ENCODE data around the gene MTFMT. TPM values are rescaled to one million over a fixed set of nuclear protein-coding genes. Genes with fewer than 3 reads are reported as not detected.

MTFMT gene
- total RNA-seq, 1 experiment from 2014 or later, result 30.4 TPM

GRCh38 chr15:65067645-65068402 is 38.4 kb upstream of the MTFMT start, which contains the start of gene RASL12:
TSS of gene RASL12 (minus strand) at chr15:65067991. CDS start at chr15:65067835, 156 bp downstream.
- Histone ChIP-seq H3K9me2 (ENCODE audit: insufficient read depth) (no peaks in the 10 kb centered on the region), H3K36me3 (ENCODE audit: control insufficient read depth in 1 of 2, insufficient read depth in 2 of 2, low read length in 2 of 2) (no peaks in the 10 kb centered on the region), H3K79me2 (ENCODE audit: insufficient read depth, low read length) (no peaks in the 10 kb centered on the region), H3K4me1 (ENCODE audit: control insufficient read depth in 1 of 2, insufficient read depth in 2 of 2, low read length in 2 of 2) (no peaks in the 10 kb centered on the region), H3K4me3 (replicated peaks in 1 of 2; ENCODE audit: low read depth in 1 of 2, low read length in 2 of 2) (no peak within 1 kb of the TSS), H2AFZ (ENCODE audit: low read depth, low read length, poor library complexity, severe bottlenecking) (no peak within 1 kb of the TSS), H3K27me3 (ENCODE audit: insufficient read depth, low read length) (no peaks in the 10 kb centered on the region), H3K9ac (ENCODE audit: low read length) (no peak within 1 kb of the TSS), H3K4me2 (ENCODE audit: low read length) (no peak within 1 kb of the TSS), H3K27ac (ENCODE audit: low read depth, low read length) (no peak within 1 kb of the TSS), H4K20me1 (ENCODE audit: insufficient read depth) (no peaks in the 10 kb centered on the region), H3K9me3 (ENCODE audit: control insufficient read depth in 1 of 2, insufficient read depth in 1 of 2, low read depth in 1 of 2, low read length in 2 of 2) (no peaks in the 10 kb centered on the region)
- intact Hi-C loops (cut with micrococcal nuclease), result no loop called here
- POLR2A ChIA-PET, result no interaction called here
- BruUV-seq (replicated peaks), result no TSS peak
- RAD21 ChIA-PET (ENCODE audit: low non-redundant PET in 1 of 2, low total read pairs in 2 of 2, uncharacterized antibody in 2 of 2, unreplicated experiment in 2 of 2), result no interaction called here
- ATAC-seq (no peak), DNase-seq (ENCODE audit: low read depth, low spot score) (no peak)
- CTCF ChIA-PET, result no interaction called here
- no peak for TF ChIP-seq ZNF274 (IDR thresholded peaks at IDR 0.05; ENCODE audit: low read depth, low read length)
- TF ChIP-seq, protein P1, sequence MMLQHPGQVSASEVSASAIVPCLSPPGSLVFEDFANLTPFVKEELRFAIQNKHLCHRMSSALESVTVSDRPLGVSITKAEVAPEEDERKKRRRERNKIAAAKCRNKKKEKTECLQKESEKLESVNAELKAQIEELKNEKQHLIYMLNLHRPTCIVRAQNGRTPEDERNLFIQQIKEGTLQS (IDR thresholded peaks at IDR 0.05), result no peak
- no peak for TF ChIP-seq JUND (IDR thresholded peaks at IDR 0.05)
- TF ChIP-seq POLR2AphosphoS5 (IDR thresholded peaks at IDR 0.05; ENCODE audit: low read depth, low read length), result no peak
- no peak for TF ChIP-seq REST (IDR thresholded peaks at IDR 0.05; ENCODE audit: low read depth)
- TF ChIP-seq TCF7L2 (IDR thresholded peaks at IDR 0.05; ENCODE audit: borderline replicate concordance, extremely low read depth, insufficient read depth, insufficient read length), result no peak
- no peak for TF ChIP-seq YY1 (IDR thresholded peaks at IDR 0.05; ENCODE audit: extremely low read depth, insufficient replicate concordance, low read depth, low read length)
- no peak for TF ChIP-seq ZFX (IDR thresholded peaks at IDR 0.05)
- no peak for TF ChIP-seq MAX (IDR thresholded peaks at IDR 0.05)
- no peak for TF ChIP-seq SP1 (IDR thresholded peaks at IDR 0.05; ENCODE audit: low read depth)
- no peak for TF ChIP-seq CBX3 (IDR thresholded peaks at IDR 0.05; ENCODE audit: low read depth)
- TF ChIP-seq EZH2 (IDR thresholded peaks at IDR 0.05), result no peak
- TF ChIP-seq CTCF (IDR thresholded peaks at IDR 0.05 in 2 of 3, conservative IDR thresholded peaks at IDR 0.05 in 1 of 3; ENCODE audit: borderline replicate concordance in 1 of 3, insufficient read depth in 1 of 3, low read depth in 2 of 3, low read length in 2 of 3), result no peak
- no peak for TF ChIP-seq EZH2phosphoT487 (IDR thresholded peaks at IDR 0.05; ENCODE audit: borderline replicate concordance)
- no peak for TF ChIP-seq SRF (IDR thresholded peaks at IDR 0.05; ENCODE audit: low read depth)
- TF ChIP-seq FOSL1 (IDR thresholded peaks at IDR 0.05; ENCODE audit: low read depth), result no peak
- no peak for TF ChIP-seq ZBTB33 (IDR thresholded peaks at IDR 0.05; ENCODE audit: extremely low read depth, insufficient replicate concordance, low read length)

Data from HCT116 (cell line).